T-cell (primary cell): ENCODE results near the gene MAP2K5. TPM values are rescaled to one million over a fixed set of nuclear protein-coding genes. Genes with fewer than 3 reads are reported as not detected.

Source experiments
- ATAC-seq, 4 experiments: fragments of 200-7000 bp in 3 of 4; fragments of 150-1000 bp in 1 of 4; cut with Tn5 transposase; replicated peaks in 1 of 4; 1 replicate in 3 of 4; 2 replicates in 1 of 4; pipeline ENCODE4 v1.10.0; 2021; ENCODE audit warnings: moderate library complexity in 3 of 4, mild to moderate bottlenecking in 2 of 4, moderate number of reproducible peaks in 1 of 4
- CTCF ChIA-PET, 2 donors: fragments of 300-600 bp; sonication (Branson Sonifier 250); formaldehyde crosslinking; loops; one replicate each; lab custom pipeline; 2022; ENCODE audit warnings: antibody characterized with exemption in 2 of 2; lab: Charles Lee
- POLR2A ChIA-PET, 2 donors: fragments of 300-600 bp; sonication (Branson Sonifier 250); formaldehyde crosslinking; loops; one replicate each; lab custom pipeline; 2022; ENCODE audit warnings: antibody characterized with exemption in 2 of 2; lab: Charles Lee
- DNase-seq, 35 experiments: peaks; one replicate each; pipeline versions ENCODE4 v3.0.0 to v3.0.0-alpha.2; 2013 to 2023
- H3K27ac ChIP-seq: one replicate; pipeline ENCODE4 v1.5.1; 2013; ENCODE audit warnings: low read length
- H3K27me3 ChIP-seq, 2 experiments: replicated peaks in 1 of 2; 1 replicate in 1 of 2; 2 replicates in 1 of 2; pipeline versions ENCODE4 v1.6.1 to v1.7.0; 2013; ENCODE audit warnings: low read length in 1 of 2, mixed read lengths in 1 of 2; ENCODE audit not compliant: control insufficient read depth in 2 of 2, insufficient read depth in 2 of 2; ENCODE audit errors: extremely low read depth in 1 of 2
- H3K36me3 ChIP-seq, 2 donors: 1 replicate in 1 of 2; 2 replicates in 1 of 2; pipeline versions ENCODE4 v1.6.1 to v1.7.0; 2013; ENCODE audit warnings: low read length in 1 of 2; ENCODE audit not compliant: control insufficient read depth in 2 of 2, insufficient read depth in 1 of 2; ENCODE audit errors: extremely low read depth in 1 of 2
- H3K4me1 ChIP-seq, 2 experiments: 1 replicate in 1 of 2; 2 replicates in 1 of 2; pipeline versions ENCODE4 v1.6.1 to v1.7.0; 2013; ENCODE audit warnings: low read length in 2 of 2, mixed read lengths in 1 of 2; ENCODE audit not compliant: insufficient read depth in 2 of 2, control insufficient read depth in 1 of 2; ENCODE audit errors: extremely low read depth in 1 of 2
- H3K4me3 ChIP-seq, 2 donors: 1 replicate in 1 of 2; 2 replicates in 1 of 2; pipeline versions ENCODE4 v1.5.1 to v1.7.0; 2013; ENCODE audit warnings: mild to moderate bottlenecking in 2 of 2, low read length in 1 of 2, moderate library complexity in 1 of 2; ENCODE audit not compliant: control insufficient read depth in 1 of 2; ENCODE audit errors: extremely low read depth in 1 of 2
- H3K9me3 ChIP-seq: 2 replicates; pipeline ENCODE4 v1.7.0; 2013
- H3K27ac Mint-ChIP-seq, 2 donors: one replicate each; pipeline ENCODE4 v1.8.0; 2020 to 2021; ENCODE audit warnings: mild to moderate bottlenecking in 2 of 2, mixed read lengths in 2 of 2
- H3K27me3 Mint-ChIP-seq, 2 donors: one replicate each; pipeline ENCODE4 v1.8.0; 2021 to 2022; ENCODE audit warnings: mixed read lengths in 2 of 2
- H3K36me3 Mint-ChIP-seq: one replicate; pipeline ENCODE4 v1.8.0; 2021; ENCODE audit warnings: mixed read lengths
- H3K4me1 Mint-ChIP-seq, 3 donors: one replicate each; pipeline ENCODE4 v1.8.0; 2020 to 2022; ENCODE audit warnings: mixed read lengths in 3 of 3, mild to moderate bottlenecking in 1 of 3
- H3K4me3 Mint-ChIP-seq, 3 donors: one replicate each; pipeline ENCODE4 v1.8.0; 2020 to 2022; ENCODE audit warnings: mild to moderate bottlenecking in 3 of 3, mixed read lengths in 3 of 3, moderate library complexity in 3 of 3
- H3K9me3 Mint-ChIP-seq, 3 donors: one replicate each; pipeline ENCODE4 v1.8.0; 2020 to 2022; ENCODE audit warnings: mixed read lengths in 3 of 3
- WGBS: methylation state at CpG from one replicate; pipeline ENCODE4 v1.1.5; 2013; ENCODE audit warnings: missing lambda C conversion rate; ENCODE audit not compliant: insufficient coverage; 5-methylcytosine and 5-hydroxymethylcytosine counted together
- total RNA-seq, 35 experiments: library from RNA in 6 of 35; stranded (reverse) in 6 of 35; fragments of 120-200 nt in 1 of 35; gene quantifications; one replicate each; pipeline versions ENCODE4 v1.2.1 to v1.2.4 and lab custom pipeline; 2013 to 2026

MAP2K5 gene
- total RNA-seq, 5 donors from 2014 or later (not counting 1 experiment from before 2014, with no cell fraction given) = 24.5 to 35.5 (median 28.5) TPM

GRCh38 chr15:67579967-67580366 is 37.5 kb downstream of the MAP2K5 start:
- CTCF ChIA-PET = interaction anchor here in 1 of 2 donors (0.5 kb wide), 1 partner anchor 86 kb away, joined by 3 read pairs; no protein-coding TSS in a partner anchor
- Histone ChIP-seq H3K4me1 (no peaks in the 10 kb centered on the region), H3K27me3 (no peaks in the 10 kb centered on the region), H3K9me3 (no peaks in the 10 kb centered on the region), H3K27ac (no peak overlapping the region), H3K4me3 (no peak overlapping the region), H3K36me3 (peaks cover 0 to 3% of the 10 kb centered on the region in 2 donors)
- Mint-ChIP-seq H3K9me3 (no peaks in the 10 kb centered on the region), H3K27me3 (no peaks in the 10 kb centered on the region), H3K4me3 (no peak overlapping the region), H3K4me1 (peaks cover under 1 to 6% (median 2%) of the 10 kb centered on the region in 3 donors), H3K27ac (no peak overlapping the region), H3K36me3 (peaks cover 25% of the 10 kb centered on the region)
- WGBS = 80% methylated on average over 1 of the region's 4 CpGs
- DNase-seq = no peak
- no peak for ATAC-seq
- POLR2A ChIA-PET = no interaction called here

- ATAC-seq = no peak
- Mint-ChIP-seq H3K9me3 (no peaks in the 10 kb centered on the region), H3K4me1 (peaks cover 0 to 12% (median 0%) of the 10 kb centered on the region in 3 donors), H3K36me3 (peaks cover 44% of the 10 kb centered on the region), H3K4me3 (no peak overlapping the region), H3K27me3 (no peaks in the 10 kb centered on the region), H3K27ac (no peak overlapping the region)
- CTCF ChIA-PET = no interaction called here
- Histone ChIP-seq H3K27ac (no peak overlapping the region), H3K9me3 (no peaks in the 10 kb centered on the region), H3K4me1 (no peaks in the 10 kb centered on the region), H3K4me3 (no peak overlapping the region), H3K36me3 (peaks cover 0 to 31% of the 10 kb centered on the region in 2 donors), H3K27me3 (no peaks in the 10 kb centered on the region)
- 100% methylated on average over 2 of the region's 2 CpGs for WGBS
- POLR2A ChIA-PET = no interaction called here
- DNase-seq = no peak
Measured at GRCh38 chr15:67584157-67584556, 41.7 kb downstream of the MAP2K5 start.

GRCh38 chr15:67585681-67586080 is 43.2 kb downstream of the MAP2K5 start:
- no peak overlapping the region for H3K27ac Mint-ChIP-seq
- no peaks in the 10 kb centered on the region for H3K27me3 Mint-ChIP-seq
- peaks cover 0 to 12% (median 0%) of the 10 kb centered on the region in 3 donors for H3K4me1 Mint-ChIP-seq
- ATAC-seq (no peak), DNase-seq (no peak)
- H3K27me3 ChIP-seq = no peaks in the 10 kb centered on the region
- H3K9me3 Mint-ChIP-seq = no peaks in the 10 kb centered on the region
- no peak overlapping the region for H3K4me3 ChIP-seq
- WGBS = 100% methylated on average over 1 of the region's 4 CpGs
- H3K4me3 Mint-ChIP-seq = no peak overlapping the region
- ChIA-PET POLR2A (no interaction called here), CTCF (no interaction called here)
- H3K36me3 ChIP-seq = peaks cover 0 to 35% of the 10 kb centered on the region in 2 donors
- H3K9me3 ChIP-seq = no peaks in the 10 kb centered on the region
- peaks cover 44% of the 10 kb centered on the region for H3K36me3 Mint-ChIP-seq
- H3K4me1 ChIP-seq = no peaks in the 10 kb centered on the region
- no peak overlapping the region for H3K27ac ChIP-seq

- 94% methylated on average over 6 of the region's 7 CpGs for WGBS
- Mint-ChIP-seq H3K27me3 (no peaks in the 10 kb centered on the region), H3K36me3 (peaks cover 39% of the 10 kb centered on the region), H3K9me3 (no peaks in the 10 kb centered on the region), H3K4me3 (no peak overlapping the region), H3K27ac (no peak overlapping the region), H3K4me1 (peaks cover 0 to 12% (median 0%) of the 10 kb centered on the region in 3 donors)
- ATAC-seq (no peak), DNase-seq (no peak)
- POLR2A ChIA-PET = no interaction called here
- Histone ChIP-seq H3K4me3 (no peak overlapping the region), H3K27me3 (no peaks in the 10 kb centered on the region), H3K27ac (no peak overlapping the region), H3K9me3 (no peaks in the 10 kb centered on the region), H3K4me1 (no peaks in the 10 kb centered on the region), H3K36me3 (peaks cover 0 to 35% of the 10 kb centered on the region in 2 donors)
- CTCF ChIA-PET = interaction anchor here in 1 of 2 donors (0.9 kb wide), 2 partner anchors 12 to 66 kb away, joined by 3 read pairs; no protein-coding TSS in a partner anchor
Measured at GRCh38 chr15:67587331-67587730, 44.8 kb downstream of the MAP2K5 start.

GRCh38 chr15:67587754-67588153 is 45.3 kb downstream of the MAP2K5 start:
- ATAC-seq (no peak), DNase-seq (no peak)
- H3K4me1 ChIP-seq = no peaks in the 10 kb centered on the region
- Mint-ChIP-seq H3K4me1 (peaks cover 0 to 12% (median 0%) of the 10 kb centered on the region in 3 donors), H3K27me3 (no peaks in the 10 kb centered on the region), H3K36me3 (peaks cover 38% of the 10 kb centered on the region), H3K27ac (no peak overlapping the region), H3K4me3 (no peak overlapping the region), H3K9me3 (no peaks in the 10 kb centered on the region)
- peaks cover 0 to 35% of the 10 kb centered on the region in 2 donors for H3K36me3 ChIP-seq
- H3K9me3 ChIP-seq = no peaks in the 10 kb centered on the region
- H3K27ac ChIP-seq = no peak overlapping the region
- no peaks in the 10 kb centered on the region for H3K27me3 ChIP-seq
- no peak overlapping the region for H3K4me3 ChIP-seq
- ChIA-PET POLR2A (no interaction called here), CTCF (interaction anchor here in 1 of 2 donors (0.9 kb wide), 2 partner anchors 12 to 66 kb away, joined by 3 read pairs; no protein-coding TSS in a partner anchor)
- WGBS = 82% methylated on average over 3 of the region's 3 CpGs

- Mint-ChIP-seq H3K27ac (no peak overlapping the region), H3K4me1 (peaks cover 0 to 7% (median 0%) of the 10 kb centered on the region in 3 donors), H3K9me3 (no peaks in the 10 kb centered on the region), H3K36me3 (peaks cover 49% of the 10 kb centered on the region), H3K4me3 (no peak overlapping the region), H3K27me3 (no peaks in the 10 kb centered on the region)
- no peak for DNase-seq
- 93% methylated on average over 2 of the region's 3 CpGs for WGBS
- Histone ChIP-seq H3K36me3 (peaks cover 9 to 41% of the 10 kb centered on the region in 2 donors), H3K4me1 (no peaks in the 10 kb centered on the region), H3K27me3 (no peaks in the 10 kb centered on the region), H3K9me3 (no peaks in the 10 kb centered on the region), H3K27ac (no peak overlapping the region), H3K4me3 (no peak overlapping the region)
- ATAC-seq = no peak
- ChIA-PET POLR2A (no interaction called here), CTCF (no interaction called here)
Measured at GRCh38 chr15:67590191-67590590, 47.7 kb downstream of the MAP2K5 start.
